Trophoblast cell (in vitro differentiated cells and primary cell): ENCODE measurements around the gene SRP9.
"Not testable (repeated sequence)": the region's sequence is repeated elsewhere in the genome, so short reads cannot be mapped to it uniquely, and the experiment has no call there.

ENCODE experiments used
- DNase-seq, 2 donors: peaks; one replicate each; pipeline ENCODE4 v3.0.0-alpha.2; 2016
- H2AFZ ChIP-seq: 2 replicates; pipeline ENCODE4 v1.6.1; 2013; ENCODE audit warnings: low read length, moderate library complexity, mild to moderate bottlenecking; ENCODE audit not compliant: insufficient read depth, poor library complexity
- H2AK5ac ChIP-seq: 2 replicates; pipeline ENCODE4 v1.6.1; 2013; ENCODE audit warnings: mild to moderate bottlenecking, low read length
- H2BK120ac ChIP-seq: 2 replicates; pipeline ENCODE4 v1.6.1; 2013; ENCODE audit warnings: low read length, mild to moderate bottlenecking, moderate library complexity; ENCODE audit not compliant: insufficient read depth, poor library complexity
- H2BK12ac ChIP-seq: 2 replicates; pipeline ENCODE4 v1.6.1; 2013; ENCODE audit warnings: mild to moderate bottlenecking, low read length, moderate library complexity
- H2BK5ac ChIP-seq: 2 replicates; pipeline ENCODE4 v1.6.1; 2013; ENCODE audit warnings: low read length, low read depth, moderate library complexity, mild to moderate bottlenecking; ENCODE audit not compliant: poor library complexity
- H3K14ac ChIP-seq: 2 replicates; pipeline ENCODE4 v1.6.1; 2013; ENCODE audit warnings: mild to moderate bottlenecking, low read length
- H3K18ac ChIP-seq: 2 replicates; pipeline ENCODE4 v1.6.1; 2013; ENCODE audit warnings: mild to moderate bottlenecking, low read length
- H3K23ac ChIP-seq: 2 replicates; pipeline ENCODE4 v1.6.1; 2013; ENCODE audit warnings: low read length
- H3K27ac ChIP-seq: 2 replicates; pipeline ENCODE4 v1.5.1; 2013; ENCODE audit warnings: low read depth, mild to moderate bottlenecking, inconsistent platforms, low read length, moderate library complexity
- H3K27me3 ChIP-seq: 2 replicates; pipeline ENCODE4 v1.6.1; 2013; ENCODE audit warnings: inconsistent platforms, mild to moderate bottlenecking, low read length, moderate library complexity; ENCODE audit not compliant: insufficient read depth
- H3K36me3 ChIP-seq, 2 experiments: 1 replicate in 1 of 2; 2 replicates in 1 of 2; pipeline ENCODE4 v1.6.1; 2013; ENCODE audit warnings: low read length in 2 of 2, mild to moderate bottlenecking in 2 of 2, moderate library complexity in 1 of 2; ENCODE audit not compliant: insufficient read depth in 2 of 2, control insufficient read depth in 1 of 2
- H3K4ac ChIP-seq: 2 replicates; pipeline ENCODE4 v1.6.1; 2013; ENCODE audit warnings: low read depth, mild to moderate bottlenecking, low read length, moderate library complexity
- H3K4me1 ChIP-seq, 2 experiments: 1 replicate in 1 of 2; 2 replicates in 1 of 2; pipeline ENCODE4 v1.6.1; 2013; ENCODE audit warnings: low read length in 2 of 2, mild to moderate bottlenecking in 2 of 2, moderate library complexity in 1 of 2; ENCODE audit not compliant: insufficient read depth in 2 of 2, control insufficient read depth in 1 of 2
- H3K4me2 ChIP-seq: 2 replicates; pipeline ENCODE4 v1.6.1; 2013; ENCODE audit warnings: inconsistent platforms, mild to moderate bottlenecking, low read length, moderate library complexity
- H3K4me3 ChIP-seq: 2 replicates; pipeline ENCODE4 v1.5.1; 2013; ENCODE audit warnings: mild to moderate bottlenecking, low read depth, low read length, inconsistent platforms
- H3K79me1 ChIP-seq: one replicate; pipeline ENCODE4 v1.6.1; 2013; ENCODE audit warnings: low read length
- H3K79me2 ChIP-seq: 2 replicates; pipeline ENCODE4 v1.6.1; 2013; ENCODE audit warnings: low read length, mild to moderate bottlenecking; ENCODE audit not compliant: control insufficient read depth, insufficient read depth, poor library complexity
- H3K9ac ChIP-seq: 2 replicates; pipeline ENCODE4 v1.6.1; 2013; ENCODE audit warnings: mild to moderate bottlenecking, low read length
- H3K9me3 ChIP-seq: 2 replicates; pipeline ENCODE4 v1.6.1; 2013; ENCODE audit warnings: low read depth, mild to moderate bottlenecking, control low read depth, inconsistent platforms, low read length; ENCODE audit not compliant: insufficient read depth
- H4K12ac ChIP-seq: 2 replicates; pipeline ENCODE4 v1.6.1; 2013; ENCODE audit warnings: low read depth, mild to moderate bottlenecking, low read length, moderate library complexity
- H4K8ac ChIP-seq: 2 replicates; pipeline ENCODE4 v1.6.1; 2013; ENCODE audit warnings: low read depth, mild to moderate bottlenecking, low read length, moderate library complexity
- H4K91ac ChIP-seq: one replicate; pipeline ENCODE4 v1.6.1; 2013; ENCODE audit warnings: low read depth, mild to moderate bottlenecking, low read length, moderate library complexity
- WGBS: extraction: QIAGEN DNeasy Blood & Tissue Kit; methylation state at CpG from one replicate; pipeline ENCODE4 v1.1.7; 2013; ENCODE audit warnings: missing lambda C conversion rate; ENCODE audit not compliant: insufficient read length, insufficient coverage; ENCODE audit errors: extremely low coverage; 5-methylcytosine and 5-hydroxymethylcytosine counted together

The SRP9 gene

GRCh38 chr1:225757927-225758656 is 19.5 kb upstream of the SRP9 start:
- H3K4me3 ChIP-seq: no peak overlapping the region
- no peak overlapping the region for H2AK5ac ChIP-seq
- no CpG with 5 or more reads among the region's 10 CpGs for WGBS
- no peaks in the 10 kb centered on the region for H3K9me3 ChIP-seq
- H2BK5ac ChIP-seq: no peak overlapping the region
- no peaks in the 10 kb centered on the region for H3K27me3 ChIP-seq
- DNase-seq: no peak
- no peak overlapping the region for H3K23ac ChIP-seq
- H3K14ac ChIP-seq: no peak overlapping the region
- H3K4me1 ChIP-seq: peaks cover 8 to 14% of the 10 kb centered on the region in 2 experiments
- no peak overlapping the region for H4K12ac ChIP-seq
- no peak overlapping the region for H3K4me2 ChIP-seq
- H3K18ac ChIP-seq: no peak overlapping the region
- H3K79me1 ChIP-seq: peaks cover 13% of the 10 kb centered on the region
- H3K36me3 ChIP-seq: no peaks in the 10 kb centered on the region
- no peak overlapping the region for H4K91ac ChIP-seq
- no peak overlapping the region for H3K27ac ChIP-seq
- H3K9ac ChIP-seq: no peak overlapping the region
- H3K79me2 ChIP-seq: no peaks in the 10 kb centered on the region
- no peak overlapping the region for H4K8ac ChIP-seq
- H2BK120ac ChIP-seq: no peak overlapping the region
- no peak overlapping the region for H2BK12ac ChIP-seq
- H3K4ac ChIP-seq: no peak overlapping the region
- H2AFZ ChIP-seq: no peak overlapping the region

GRCh38 chr1:225759972-225760371 is 17.7 kb upstream of the SRP9 start:
- H3K27me3 ChIP-seq, H3K4ac ChIP-seq, H2AFZ ChIP-seq, H3K79me2 ChIP-seq, H3K36me3 ChIP-seq, H2BK120ac ChIP-seq, H2BK5ac ChIP-seq, H2AK5ac ChIP-seq, H4K8ac ChIP-seq, H3K27ac ChIP-seq, H2BK12ac ChIP-seq, H3K23ac ChIP-seq, H3K4me2 ChIP-seq, H3K9ac ChIP-seq, H3K4me3 ChIP-seq, DNase-seq, H3K9me3 ChIP-seq, H3K14ac ChIP-seq, H4K91ac ChIP-seq, H3K18ac ChIP-seq, H4K12ac ChIP-seq: not testable (repeated sequence)
- H3K79me1 ChIP-seq: peaks cover 19% of the 10 kb centered on the region
- WGBS: no CpG with 5 or more reads among the region's 5 CpGs
- H3K4me1 ChIP-seq: peaks cover 19 to 25% of the 10 kb centered on the region in 2 experiments

- Histone ChIP-seq H2BK120ac (peak overlapping the region; percentile 23), H3K79me1 (peaks cover 19% of the 10 kb centered on the region), H2BK12ac (peak overlapping the region; percentile 30), H4K12ac (no peak overlapping the region), H4K91ac (peak overlapping the region; percentile 21), H3K23ac (no peak overlapping the region), H3K4me1 (peaks cover 18 to 23% of the 10 kb centered on the region in 2 experiments), H3K4me3 (no peak overlapping the region), H3K9ac (no peak overlapping the region), H3K4ac (no peak overlapping the region), H3K4me2 (no peak overlapping the region), H3K14ac (no peak overlapping the region), H3K36me3 (no peaks in the 10 kb centered on the region), H3K18ac (peak overlapping the region; percentile 10), H3K79me2 (no peaks in the 10 kb centered on the region), H4K8ac (no peak overlapping the region), H2BK5ac (no peak overlapping the region), H2AFZ (no peak overlapping the region), H3K27ac (no peak overlapping the region), H3K27me3 (no peaks in the 10 kb centered on the region), H3K9me3 (no peaks in the 10 kb centered on the region), H2AK5ac (peak overlapping the region; percentile 31)
- DNase-seq: no peak
- WGBS: no CpG with 5 or more reads among the region's 6 CpGs
These were observed 17.1 kb upstream of the SRP9 start for GRCh38 chr1:225760531-225760930.

- H2AFZ ChIP-seq, H3K79me2 ChIP-seq, H3K4ac ChIP-seq, H3K36me3 ChIP-seq, DNase-seq, H3K4me2 ChIP-seq, H3K14ac ChIP-seq, H2BK120ac ChIP-seq, H3K18ac ChIP-seq, H4K12ac ChIP-seq, H3K23ac ChIP-seq, H3K9me3 ChIP-seq, H3K27ac ChIP-seq, H2AK5ac ChIP-seq, H4K8ac ChIP-seq, H3K4me3 ChIP-seq, H2BK12ac ChIP-seq, H3K9ac ChIP-seq, H2BK5ac ChIP-seq, H3K27me3 ChIP-seq: not testable (repeated sequence)
- Histone ChIP-seq H3K79me1 (peaks cover 12% of the 10 kb centered on the region), H4K91ac (peak overlapping the region; percentile 21), H3K4me1 (peaks cover 16 to 22% of the 10 kb centered on the region in 2 experiments)
- no CpG with 5 or more reads among the region's 6 CpGs for whole genome bisulfite sequencing
These were observed 16.2 kb upstream of the SRP9 start for GRCh38 chr1:225761395-225761794.
